HCT116 (cell line): ENCODE data around the gene USP1. TPM values are rescaled to one million over a fixed set of nuclear protein-coding genes. Genes with fewer than 3 reads are reported as not detected.

Source experiments
- ATAC-seq: fragments of 200-7000 bp; cut with Tn5 transposase; 2 replicates; pipeline ENCODE4 v1.9.1; 2020; ENCODE audit warnings: mild to moderate bottlenecking, moderate library complexity
- BruUV-seq: library from RNA; stranded (reverse); fragments of 400-500 nt; replicated peaks from 2 replicates; lab custom pipeline; 2021; lab: Mats Ljungman, UMichigan
- CTCF ChIA-PET: fragments of 300-600 bp; sonication (Branson Sonifier 250); formaldehyde crosslinking; loops from one replicate; lab custom pipeline; 2021; ENCODE audit warnings: antibody characterized with exemption; lab: Charles Lee
- POLR2A ChIA-PET: fragments of 300-600, 350-600 bp; sonication (Branson Sonifier 250); formaldehyde crosslinking; loops from one replicate; lab custom pipeline; 2021; ENCODE audit warnings: antibody characterized with exemption; lab: Charles Lee
- RAD21 ChIA-PET, 2 experiments: fragments of 300-600 bp; sonication (Branson Sonifier 250); formaldehyde crosslinking; loops; one replicate each; lab custom pipeline; 2023; ENCODE audit warnings: low total read pairs in 2 of 2; ENCODE audit not compliant: uncharacterized antibody in 2 of 2, unreplicated experiment in 2 of 2, low non-redundant PET in 1 of 2; lab: Charles Lee
- DNase-seq: peaks from one replicate; pipeline ENCODE4 v3.0.0-alpha.2; 2010; ENCODE audit warnings: low read depth, low spot score
- H2AFZ ChIP-seq: fragments of 200-600 bp; shearing (Covaris generic), sonication (generic); 2 replicates; pipeline ENCODE4 v1.6.1; 2017; ENCODE audit warnings: low read depth, mixed run types, mixed read lengths, antibody characterized with exemption, low read length; ENCODE audit not compliant: poor library complexity, severe bottlenecking
- H3K27ac ChIP-seq: 2 replicates; pipeline ENCODE4 v1.5.1; 2012; ENCODE audit warnings: low read depth, low read length
- H3K27me3 ChIP-seq: fragments of 200-600 bp; sonication (generic); 2 replicates; pipeline ENCODE4 v1.6.1; 2016; ENCODE audit warnings: mixed run types, low read length, mixed read lengths; ENCODE audit not compliant: insufficient read depth
- H3K36me3 ChIP-seq, 2 experiments: fragments of 200-500 bp in 1 of 2; fragments of 200-600 bp in 1 of 2; sonication (Bioruptor generic) in 1 of 2; sonication (generic) in 1 of 2; 2 replicates each; pipeline versions ENCODE4 v1.5.1 to v1.6.1; 2014 to 2016; ENCODE audit warnings: low read length in 2 of 2, inconsistent platforms in 1 of 2, mixed read lengths in 1 of 2, mixed run types in 1 of 2; ENCODE audit not compliant: insufficient read depth in 2 of 2, control insufficient read depth in 1 of 2
- H3K4me1 ChIP-seq, 2 experiments: fragments of 200-600 bp in 1 of 2; sonication (generic) in 1 of 2; 2 replicates each; pipeline versions ENCODE4 v1.5.1 to v1.6.1; 2012 to 2017; ENCODE audit warnings: low read length in 2 of 2, inconsistent platforms in 1 of 2, mild to moderate bottlenecking in 1 of 2, mixed read lengths in 1 of 2, mixed run types in 1 of 2, moderate library complexity in 1 of 2; ENCODE audit not compliant: insufficient read depth in 2 of 2, control insufficient read depth in 1 of 2
- H3K4me2 ChIP-seq: fragments of 200-600 bp; sonication (generic); 2 replicates; pipeline ENCODE4 v1.6.1; 2017; ENCODE audit warnings: mixed run types, low read length, mixed read lengths
- H3K4me3 ChIP-seq, 2 experiments: fragments of 200-600 bp in 1 of 2; sonication (generic) in 1 of 2; replicated peaks in 1 of 2; 2 replicates each; pipeline ENCODE4 v1.5.1; 2011 to 2016; ENCODE audit warnings: low read length in 2 of 2, control low read depth in 1 of 2, low read depth in 1 of 2, mild to moderate bottlenecking in 1 of 2, mixed read lengths in 1 of 2, mixed run types in 1 of 2
- H3K79me2 ChIP-seq: fragments of 200-600 bp; sonication (generic); 2 replicates; pipeline ENCODE4 v1.6.1; 2017; ENCODE audit warnings: mild to moderate bottlenecking, mixed run types, low read length, moderate library complexity, mixed read lengths; ENCODE audit not compliant: insufficient read depth
- H3K9ac ChIP-seq: fragments of 200-600 bp; sonication (generic); 2 replicates; pipeline ENCODE4 v1.6.1; 2016; ENCODE audit warnings: low read length, mixed read lengths
- H3K9me2 ChIP-seq: fragments of 200-600 bp; sonication (generic), shearing (Covaris generic); 2 replicates; pipeline ENCODE4 v1.6.1; 2017; ENCODE audit warnings: mixed run types, mild to moderate bottlenecking, moderate library complexity; ENCODE audit not compliant: insufficient read depth
- H3K9me3 ChIP-seq, 2 experiments: fragments of 200-500 bp in 1 of 2; fragments of 200-600 bp in 1 of 2; sonication (Bioruptor generic) in 1 of 2; sonication (generic) in 1 of 2; 2 replicates each; pipeline ENCODE4 v1.6.1; 2014 to 2017; ENCODE audit warnings: low read length in 2 of 2, mixed read lengths in 2 of 2, inconsistent platforms in 1 of 2, low read depth in 1 of 2, mild to moderate bottlenecking in 1 of 2, mixed run types in 1 of 2, moderate library complexity in 1 of 2; ENCODE audit not compliant: control insufficient read depth in 1 of 2, insufficient read depth in 1 of 2
- H4K20me1 ChIP-seq: fragments of 200-600 bp; sonication (generic), shearing (Covaris generic); 2 replicates; pipeline ENCODE4 v1.6.1; 2017; ENCODE audit warnings: mixed run types, mild to moderate bottlenecking, moderate library complexity; ENCODE audit not compliant: insufficient read depth
- ATF3 ChIP-seq: IDR thresholded peaks from 2 replicates; pipeline ENCODE4 v1.6.1; 2012
- CEBPB ChIP-seq: IDR thresholded peaks from 2 replicates; pipeline ENCODE4 v1.6.1; 2012; ENCODE audit warnings: low read depth
- CTCF ChIP-seq, 3 experiments: fragments of 200-600 bp in 1 of 3; sonication (generic) in 1 of 3; IDR thresholded peaks in 2 of 3; conservative IDR thresholded peaks in 1 of 3; 2 replicates each; pipeline ENCODE4 v1.5.1; 2012 to 2017; ENCODE audit warnings: low read depth in 2 of 3, low read length in 2 of 3, antibody characterized with exemption in 1 of 3, borderline replicate concordance in 1 of 3, control low read depth in 1 of 3, mild to moderate bottlenecking in 1 of 3, mixed read lengths in 1 of 3, mixed run types in 1 of 3, moderate library complexity in 1 of 3; ENCODE audit not compliant: insufficient read depth in 1 of 3
- FOSL1 ChIP-seq: IDR thresholded peaks from 2 replicates; pipeline ENCODE4 v1.6.1; 2012; ENCODE audit warnings: low read depth
- POLR2AphosphoS5 ChIP-seq: IDR thresholded peaks from 2 replicates; pipeline ENCODE4 v1.6.1; 2011; ENCODE audit warnings: mild to moderate bottlenecking, low read depth, low read length, moderate library complexity
- YY1 ChIP-seq: IDR thresholded peaks from 2 replicates; pipeline ENCODE4 v1.6.1; 2011; ENCODE audit warnings: low read length, low read depth, moderate library complexity, mild to moderate bottlenecking; ENCODE audit not compliant: insufficient replicate concordance; ENCODE audit errors: extremely low read depth
- ZBTB33 ChIP-seq: IDR thresholded peaks from 2 replicates; pipeline ENCODE4 v1.6.1; 2011; ENCODE audit warnings: mild to moderate bottlenecking, low read length, moderate library complexity; ENCODE audit not compliant: insufficient replicate concordance; ENCODE audit errors: extremely low read depth
- ZNF274 ChIP-seq: fragments of 200-500 bp; sonication (Bioruptor generic); IDR thresholded peaks from 2 replicates; pipeline ENCODE4 v1.6.1; 2014; ENCODE audit warnings: mild to moderate bottlenecking, low read depth, low read length, inconsistent platforms
- intact Hi-C: fragments of 100-400 bp; cut with micrococcal nuclease; formaldehyde crosslinking; loops from 2 replicates; pipeline ENCODE4 v1.10.0; 2022
- total RNA-seq: library from RNA; stranded (reverse); gene quantifications from one replicate; pipeline ENCODE4 v1.2.1, GENCODE V29; 2021; ENCODE audit not compliant: unreplicated experiment

USP1 gene
- total RNA-seq, 1 experiment from 2014 or later: 37.8 TPM

- no peak for TF ChIP-seq CTCF (IDR thresholded peaks at IDR 0.05 in 2 of 3, conservative IDR thresholded peaks at IDR 0.05 in 1 of 3; ENCODE audit: borderline replicate concordance in 1 of 3, insufficient read depth in 1 of 3, low read depth in 2 of 3, low read length in 2 of 3)
- 0 out of 2 replicates have a peak, but pooled peaks have one; percentile 27 for TF ChIP-seq FOSL1
- TF ChIP-seq ZBTB33: no peak
- TF ChIP-seq CEBPB: no peak
Observed at GRCh38 chr1:62424411-62424810, 12.4 kb upstream of the USP1 start (continued).

GRCh38 chr1:62425041-62425440 lies 11.8 kb upstream of the USP1 start:
- ATAC-seq (peak; percentile 46; the same call in 1 of the 2 replicates), DNase-seq (no peak)
- no peaks in the 10 kb centered on the region for H3K79me2 ChIP-seq
- no peak overlapping the region for H3K4me3 ChIP-seq
- CTCF ChIA-PET: no interaction called here
- peaks cover 0 to 11% of the 10 kb centered on the region in 2 experiments; a peak in 3 of 4 replicates for H3K4me1 ChIP-seq
- TF ChIP-seq ZBTB33 (no peak), ATF3 (no peak), YY1 (no peak), POLR2AphosphoS5 (no peak), ZNF274 (no peak)
- POLR2A ChIA-PET: no interaction called here
- no peaks in the 10 kb centered on the region for H3K9me3 ChIP-seq
- no peak overlapping the region for H3K4me2 ChIP-seq
- RAD21 ChIA-PET: no interaction called here
- H3K9me2 ChIP-seq: no peaks in the 10 kb centered on the region
- no peak overlapping the region for H3K27ac ChIP-seq
- no TSS peak for BruUV-seq
- no peak overlapping the region for H2AFZ ChIP-seq
- no peaks in the 10 kb centered on the region for H3K36me3 ChIP-seq
- no peaks in the 10 kb centered on the region for H4K20me1 ChIP-seq
- H3K9ac ChIP-seq: no peak overlapping the region
- intact Hi-C loops: no loop called here
- no peaks in the 10 kb centered on the region for H3K27me3 ChIP-seq
